GM19099 (cell line): Measurements from ENCODE around the gene MVK.

Experiments
- POLR2A ChIP-seq: IDR thresholded peaks from 3 replicates; pipeline ENCODE4 v1.6.1; 2011; ENCODE audit warnings: low read depth; ENCODE audit not compliant: insufficient read length; ENCODE audit errors: extremely low read depth

MVK gene

GRCh38 chr12:109615556-109616229, 42.1 kb downstream of the MVK start:
- no peak for TF ChIP-seq POLR2A

- no peak for TF ChIP-seq POLR2A
Observed at GRCh38 chr12:109617491-109617890, 43.9 kb downstream of the MVK start.

GRCh38 chr12:109618082-109618481, 44.5 kb downstream of the MVK start:
- no peak for TF ChIP-seq POLR2A

- no peak for TF ChIP-seq POLR2A
Observed at GRCh38 chr12:109619002-109619604, 45.5 kb downstream of the MVK start.

- no peak for TF ChIP-seq POLR2A
Observed at GRCh38 chr12:109621211-109621694, 47.7 kb downstream of the MVK start.

- TF ChIP-seq POLR2A, result no peak
Observed at GRCh38 chr12:109621901-109622364, 48.3 kb downstream of the MVK start.

GRCh38 chr12:109624467-109624866, 50.9 kb downstream of the MVK start:
- TF ChIP-seq POLR2A, result no peak

- no peak for TF ChIP-seq POLR2A
Observed at GRCh38 chr12:109625131-109625559, 51.6 kb downstream of the MVK start.

- no peak for TF ChIP-seq POLR2A
Observed at GRCh38 chr12:109625749-109626377, 52.3 kb downstream of the MVK start.

GRCh38 chr12:109626378-109627115, 53.0 kb downstream of the MVK start:
- no peak for TF ChIP-seq POLR2A

GRCh38 chr12:109627633-109628032, 54.0 kb downstream of the MVK start:
- TF ChIP-seq POLR2A, result no peak

- TF ChIP-seq POLR2A, result no peak
Observed at GRCh38 chr12:109630107-109630506, 56.5 kb downstream of the MVK start.

GRCh38 chr12:109630815-109631214, 57.2 kb downstream of the MVK start:
- no peak for TF ChIP-seq POLR2A

- no peak for TF ChIP-seq POLR2A
Observed at GRCh38 chr12:109631302-109631701, 57.7 kb downstream of the MVK start.

- TF ChIP-seq POLR2A, result no peak
Observed at GRCh38 chr12:109631751-109632150, 58.2 kb downstream of the MVK start.
